Activated naive CD4-positive, alpha-beta T cell treated with Interleukin-2 at 50 U/mL for 16 hours (primary cell): ENCODE results near the gene HMX1.

Experiments used
- DNase-seq: peaks from one replicate; pipeline ENCODE4 v3.0.0-alpha.2; 2020

Gene HMX1

DNA sequence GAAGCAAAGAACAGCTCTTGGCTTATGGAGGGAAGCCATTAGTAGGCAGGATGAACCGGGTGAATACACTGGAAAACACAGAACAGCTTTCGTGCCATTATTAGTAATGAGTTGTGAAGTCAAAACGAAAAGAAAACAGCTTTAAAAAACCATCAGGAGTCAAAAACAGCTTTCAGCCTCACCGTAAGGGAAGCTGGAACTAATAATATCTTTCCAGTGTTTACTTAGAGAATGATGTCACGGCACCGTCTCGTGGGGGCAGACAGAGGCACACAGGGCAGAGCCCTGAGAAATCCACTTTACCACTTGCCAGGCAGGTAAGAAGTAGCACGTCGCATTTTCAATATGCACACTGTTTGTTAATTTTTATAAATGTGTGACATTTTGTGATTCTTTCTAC lies 37.9 kb upstream of the HMX1 start:
- DNase-seq: no peak

DNA sequence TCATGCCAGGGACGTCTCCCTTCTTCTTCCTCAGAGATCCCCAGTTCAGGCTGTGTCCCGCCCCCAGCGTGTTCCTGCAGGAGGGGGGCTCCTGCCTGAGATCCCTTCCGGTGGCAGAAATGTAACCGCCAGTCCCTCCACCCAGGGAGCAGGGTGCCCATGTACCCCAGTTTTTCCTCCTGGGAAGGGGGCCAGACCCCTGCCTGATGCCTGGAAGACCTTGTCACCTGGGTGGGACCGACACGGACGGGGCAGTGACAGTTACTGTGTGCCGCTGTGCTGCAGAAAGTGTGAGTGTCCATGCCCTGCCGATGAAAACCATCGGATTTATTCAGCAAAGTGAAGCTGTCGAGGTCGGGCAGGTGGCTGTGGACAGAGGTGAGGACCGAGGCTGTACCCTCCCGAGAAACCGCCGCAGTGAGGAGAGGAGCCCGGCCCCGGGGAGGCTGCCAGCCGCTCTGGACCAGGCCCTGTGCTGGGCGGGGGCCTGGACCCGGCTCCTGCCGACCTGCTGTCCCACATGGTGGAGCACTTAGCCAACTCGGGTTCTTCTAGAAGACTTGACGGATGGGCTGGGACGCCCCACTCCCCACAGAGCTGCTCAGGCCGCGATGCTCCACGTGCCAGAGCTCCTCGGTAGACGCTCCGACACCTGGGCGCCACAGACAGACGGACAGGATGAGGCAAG lies 36.7 kb upstream of the HMX1 start:
- DNase-seq: no peak

DNA sequence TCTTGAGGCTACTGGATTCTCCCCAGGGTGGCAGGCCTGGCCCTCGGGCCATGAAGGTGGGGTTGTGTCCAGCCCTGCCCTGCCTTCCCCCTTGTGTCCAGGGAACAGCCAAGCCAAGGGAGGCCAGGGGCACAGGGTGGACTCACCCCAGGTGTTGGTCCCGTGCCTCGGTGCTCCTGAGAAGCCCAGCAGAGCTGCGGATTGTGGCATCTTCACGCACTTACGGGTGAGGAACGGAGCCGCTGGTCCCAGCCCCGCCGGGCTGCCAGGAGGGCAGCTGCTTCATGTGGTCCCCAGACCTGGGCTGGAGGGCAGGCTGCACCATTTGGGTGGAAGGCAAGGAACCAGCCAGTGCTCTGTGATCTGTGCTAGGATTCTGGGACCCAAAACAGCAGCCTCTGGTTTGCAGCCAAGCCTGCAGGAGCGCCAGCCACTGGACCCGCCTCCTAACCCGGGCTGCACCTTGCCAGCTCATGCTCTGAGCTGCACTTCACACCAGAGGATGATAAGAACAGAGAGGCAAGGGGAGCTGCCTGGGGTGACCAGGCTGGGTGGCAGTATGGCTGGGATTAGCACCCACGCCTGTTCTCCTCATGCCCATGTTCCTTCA lies 36.1 kb upstream of the HMX1 start:
- DNase-seq: no peak

DNA sequence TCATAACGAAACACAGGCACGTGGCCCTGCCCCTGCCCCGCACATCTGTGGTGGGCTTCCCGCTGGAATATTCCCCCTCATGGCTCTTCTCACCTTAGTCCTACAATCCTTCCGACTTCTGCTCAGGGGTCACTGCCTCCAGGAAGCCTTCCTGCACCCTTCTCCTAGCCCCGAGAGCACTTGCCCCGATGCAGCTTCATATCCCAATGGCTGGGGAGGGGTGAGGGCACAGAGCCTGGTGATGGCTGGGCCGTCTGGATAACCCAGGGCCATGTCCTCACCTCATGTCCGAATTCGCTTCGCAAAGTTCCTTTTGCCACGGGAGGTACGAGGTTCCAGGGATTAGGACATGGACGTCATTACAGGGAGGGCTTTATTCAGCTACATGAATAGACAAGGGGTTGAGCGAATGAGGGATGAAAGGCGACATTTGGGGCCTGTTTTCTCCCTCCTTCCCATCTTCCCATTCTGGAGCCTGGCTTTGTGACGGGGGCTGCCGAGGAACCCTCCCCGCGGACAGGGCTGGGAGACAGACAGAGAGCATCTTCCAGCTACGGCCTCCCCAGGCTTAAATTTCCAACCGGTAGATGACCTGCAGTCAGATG lies 35.5 kb upstream of the HMX1 start:
- no peak for DNase-seq

DNA sequence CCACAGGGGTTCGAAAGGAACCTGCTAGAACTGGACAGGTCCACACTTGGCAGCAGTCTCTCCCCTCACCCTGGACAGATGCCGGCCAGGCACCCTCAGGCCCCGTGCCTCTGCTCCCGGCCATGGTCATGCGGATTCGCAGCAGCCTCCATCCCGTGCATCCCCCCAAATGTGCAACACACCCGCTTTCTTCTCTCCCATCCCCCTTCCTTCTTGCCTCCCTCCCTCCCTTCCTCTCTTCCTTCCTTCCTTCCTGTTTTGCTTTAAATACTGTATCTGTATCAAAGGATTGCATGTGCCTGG lies 35.0 kb upstream of the HMX1 start:
- no peak for DNase-seq

DNA sequence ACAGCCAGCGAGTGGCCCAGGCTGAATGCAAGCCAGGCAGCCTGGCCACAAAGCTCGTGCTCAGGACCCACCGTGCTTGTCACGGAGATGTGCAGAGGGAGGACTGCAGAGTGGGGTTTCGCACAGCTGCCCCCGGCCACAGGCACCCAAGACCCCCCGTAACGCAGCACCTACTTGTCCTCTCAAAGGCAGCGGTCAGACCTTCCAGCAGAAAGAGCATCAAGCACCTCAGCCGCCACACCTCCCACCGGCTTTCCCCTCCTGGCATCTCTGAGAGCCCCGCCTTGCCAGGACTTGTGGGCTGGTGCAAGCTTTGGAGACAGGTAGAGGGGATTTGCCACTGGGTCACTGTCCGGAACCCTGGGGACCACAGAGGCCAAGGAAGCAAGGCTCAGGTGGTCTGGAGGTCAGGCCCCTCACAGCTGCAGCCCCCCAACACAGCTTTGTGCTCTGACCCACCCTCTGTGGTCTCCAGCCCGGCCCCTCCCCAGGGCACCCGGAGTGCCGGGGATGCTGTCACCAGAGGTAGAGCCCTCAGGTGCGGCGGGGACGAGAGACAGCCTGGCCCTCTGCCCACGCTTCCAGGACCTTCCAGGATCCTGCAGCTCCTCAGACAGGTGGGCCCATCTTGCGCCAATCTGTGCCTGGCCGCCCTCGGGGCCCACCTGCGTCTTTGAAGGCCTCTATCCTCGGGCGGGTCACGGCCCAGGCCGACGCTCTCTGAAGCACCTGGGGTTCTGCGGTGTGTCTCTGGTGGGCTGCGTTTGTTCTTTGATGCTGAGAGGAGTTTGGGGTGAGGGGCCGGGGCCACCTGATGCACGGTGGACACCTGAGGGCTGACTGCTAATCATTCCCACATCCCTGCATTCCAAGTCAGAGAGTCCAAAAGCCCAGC lies 34.4 kb upstream of the HMX1 start:
- DNase-seq: no peak

DNA sequence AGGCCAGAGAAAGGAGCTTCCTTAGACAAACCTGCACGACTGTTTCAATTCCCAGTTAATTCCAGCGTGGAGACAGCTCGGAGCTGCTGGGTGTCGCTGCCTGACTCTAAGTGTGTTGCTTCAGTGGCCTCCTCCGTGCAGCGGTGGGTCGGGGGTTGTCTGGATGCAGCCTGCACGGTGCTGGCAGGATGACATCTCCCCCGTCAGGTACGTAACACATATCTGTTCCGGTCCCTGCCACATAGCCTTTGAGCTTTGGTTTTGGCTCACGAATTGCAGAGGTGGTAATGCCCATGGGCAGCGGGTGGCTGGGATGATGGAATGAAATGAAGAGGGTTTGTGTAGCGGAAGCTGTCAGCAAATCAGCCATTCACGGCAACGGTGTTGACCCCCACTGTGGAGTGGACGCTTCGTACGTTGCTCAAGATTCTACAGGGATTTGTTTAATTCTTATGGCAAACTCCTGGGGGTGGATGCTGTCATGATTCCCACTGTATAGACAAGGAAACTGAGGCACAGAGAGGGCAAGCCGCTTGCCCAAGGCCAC lies 33.7 kb upstream of the HMX1 start:
- no peak for DNase-seq

DNA sequence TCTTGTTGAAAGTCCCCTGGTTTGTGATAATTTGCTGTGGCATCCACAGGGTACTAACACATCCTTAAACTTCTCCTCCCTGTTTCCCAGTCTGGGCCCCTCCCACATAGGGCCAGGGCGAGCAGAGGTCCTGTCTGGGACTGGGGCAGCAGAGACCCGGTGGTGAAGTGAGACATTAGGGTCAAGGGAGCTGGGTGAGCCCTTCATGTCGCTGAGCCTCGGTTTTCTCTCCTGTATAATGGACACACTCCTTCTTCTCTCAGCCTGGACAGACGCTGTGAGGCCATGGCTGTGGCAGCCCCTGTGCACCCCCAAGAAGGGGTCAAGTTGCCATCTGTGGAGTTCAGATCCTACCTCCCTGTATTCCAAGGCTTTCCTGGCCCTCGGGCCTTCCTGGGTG lies 33.0 kb upstream of the HMX1 start:
- DNase-seq: no peak

DNA sequence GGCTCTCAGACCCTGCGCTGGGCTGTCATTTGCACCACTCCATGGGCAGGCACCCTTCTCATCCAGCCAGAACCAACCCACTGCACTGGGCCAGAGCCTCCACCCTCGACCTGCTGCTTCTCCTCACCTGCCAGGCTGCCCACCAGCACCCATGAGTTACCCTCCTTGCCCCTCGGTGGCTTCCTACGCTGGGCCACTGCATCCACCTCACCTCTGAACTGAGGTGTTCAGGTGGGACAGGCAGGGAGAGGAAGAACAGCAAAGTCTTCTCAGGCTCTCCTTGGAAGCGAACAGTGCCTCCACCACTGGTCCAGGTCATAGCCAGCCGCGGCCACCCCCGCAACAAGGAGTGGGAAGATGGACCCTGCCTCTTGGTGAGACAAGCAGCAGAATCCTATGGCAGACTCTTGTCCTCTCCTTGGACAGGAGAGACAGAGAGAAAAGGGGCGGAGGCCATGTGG lies 32.4 kb upstream of the HMX1 start:
- DNase-seq: no peak

DNA sequence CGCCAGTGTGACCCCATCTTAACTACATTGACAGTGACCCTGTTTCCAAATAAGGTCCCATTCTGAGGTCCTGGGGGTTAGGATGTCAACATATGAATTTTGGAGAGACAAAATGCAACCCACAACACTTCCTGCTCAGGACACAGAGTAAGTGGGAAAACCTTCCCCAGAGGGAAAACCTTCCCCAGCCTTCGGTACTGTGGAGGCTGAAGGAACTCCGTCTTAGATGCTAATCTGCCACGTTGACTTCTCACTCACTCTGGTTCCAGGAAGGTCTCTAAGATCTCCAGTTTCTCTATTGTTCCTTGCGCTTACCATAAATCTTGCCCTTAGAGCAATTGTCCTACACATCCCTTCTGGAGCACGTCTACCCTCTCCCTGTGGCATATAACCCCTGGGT lies 29.7 kb upstream of the HMX1 start:
- no peak for DNase-seq

DNA sequence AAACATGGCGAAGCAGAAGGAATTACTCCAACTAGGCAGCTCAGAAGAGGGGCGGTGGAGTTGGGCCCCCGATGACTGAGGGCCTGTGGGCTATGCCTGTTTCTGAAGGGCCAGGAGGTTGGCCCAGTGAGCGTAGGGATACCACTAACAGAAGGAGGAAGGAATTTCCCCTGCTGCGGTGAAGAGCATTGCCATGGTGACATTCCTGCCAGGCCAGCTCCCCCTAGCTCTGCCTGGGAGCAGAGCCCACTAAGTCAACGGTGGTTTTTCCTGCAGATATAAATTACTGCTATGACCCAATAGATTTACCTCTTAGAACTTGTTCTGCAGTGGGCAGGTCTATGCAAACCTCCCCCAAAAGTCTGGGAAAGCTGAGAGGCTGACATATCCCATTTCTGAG lies 28.9 kb upstream of the HMX1 start:
- DNase-seq: no peak

DNA sequence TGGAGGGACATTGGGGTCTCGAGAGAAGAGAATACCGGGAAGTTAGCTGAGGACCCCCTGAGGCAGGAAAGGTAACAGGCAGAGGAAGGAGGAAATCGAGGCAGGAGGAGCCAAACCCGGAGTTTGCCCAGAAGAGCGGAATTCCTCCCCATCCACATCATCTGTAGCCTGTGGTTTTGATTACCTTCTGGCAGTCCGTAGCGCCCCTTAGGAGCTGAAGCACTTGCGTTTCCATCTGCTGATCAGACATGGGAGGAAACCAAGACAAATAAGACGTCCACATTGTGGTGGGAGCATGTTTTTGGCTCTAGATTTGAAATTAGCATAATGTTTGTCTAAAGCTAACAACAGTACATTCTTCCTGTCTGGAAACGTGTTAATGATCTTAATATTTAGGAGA lies 26.8 kb upstream of the HMX1 start:
- no peak for DNase-seq

DNA sequence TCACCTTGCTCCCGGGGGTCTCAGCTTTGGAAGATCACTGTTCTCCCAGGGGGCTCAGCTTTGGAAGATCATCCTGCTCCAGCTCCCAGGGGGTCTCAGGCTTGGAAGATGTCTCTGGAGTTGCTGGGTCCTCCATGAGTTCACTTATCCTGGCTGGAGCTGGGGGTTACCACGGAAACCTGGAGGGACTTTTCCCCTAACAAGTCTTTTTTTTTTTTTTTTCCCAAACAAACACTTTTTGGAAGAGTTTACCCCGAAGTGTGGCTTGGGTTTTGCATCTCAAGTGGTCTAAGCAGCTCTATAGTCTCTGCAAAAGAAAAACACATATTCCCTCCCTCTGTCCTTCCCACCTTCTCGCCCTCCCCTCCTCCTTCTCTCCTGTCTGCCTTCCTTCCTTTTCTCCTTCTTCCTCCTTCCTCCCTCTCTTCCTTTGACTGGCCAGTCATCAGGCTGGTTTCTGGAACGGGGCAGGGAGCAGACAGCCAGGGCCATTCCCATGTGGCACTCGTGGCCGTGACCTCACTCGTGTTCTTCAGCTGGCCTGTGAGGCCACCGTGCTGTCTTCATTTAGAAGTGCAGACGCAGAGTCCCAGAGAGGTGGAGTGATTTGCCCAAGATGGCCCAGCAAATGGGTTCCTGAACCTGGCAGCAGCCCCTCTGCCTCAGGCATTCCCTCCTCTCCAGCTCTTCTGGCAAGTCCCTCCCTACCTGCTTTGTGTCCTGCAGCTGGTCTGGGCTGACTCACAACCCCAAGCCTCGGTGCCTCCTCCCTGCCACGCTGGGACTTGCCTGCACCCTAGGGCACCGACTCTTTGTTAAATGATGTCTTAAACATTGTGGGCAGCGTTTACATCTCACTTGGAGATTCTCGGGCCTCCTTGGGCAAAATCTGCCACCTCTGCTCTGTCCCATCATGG lies 25.9 kb upstream of the HMX1 start:
- no peak for DNase-seq

DNA sequence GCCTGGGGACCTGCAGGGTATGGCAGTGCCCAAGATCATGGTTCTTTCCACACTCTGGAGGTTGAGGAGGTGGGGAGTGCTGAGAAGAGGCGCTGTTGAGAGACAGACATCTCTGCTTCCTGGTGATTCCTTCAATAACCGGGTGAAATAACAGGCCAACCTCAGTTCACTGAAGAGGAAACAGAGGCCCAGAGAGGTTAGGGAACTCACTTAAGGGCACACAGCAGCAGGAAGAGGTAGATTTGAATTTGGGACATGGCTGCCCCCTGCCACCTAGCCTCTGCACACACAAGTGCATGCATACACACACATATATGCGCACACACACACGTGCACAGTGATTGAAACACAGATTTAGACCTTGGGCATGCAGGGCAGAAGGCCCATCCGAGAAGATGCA lies 24.9 kb upstream of the HMX1 start:
- no peak for DNase-seq

DNA sequence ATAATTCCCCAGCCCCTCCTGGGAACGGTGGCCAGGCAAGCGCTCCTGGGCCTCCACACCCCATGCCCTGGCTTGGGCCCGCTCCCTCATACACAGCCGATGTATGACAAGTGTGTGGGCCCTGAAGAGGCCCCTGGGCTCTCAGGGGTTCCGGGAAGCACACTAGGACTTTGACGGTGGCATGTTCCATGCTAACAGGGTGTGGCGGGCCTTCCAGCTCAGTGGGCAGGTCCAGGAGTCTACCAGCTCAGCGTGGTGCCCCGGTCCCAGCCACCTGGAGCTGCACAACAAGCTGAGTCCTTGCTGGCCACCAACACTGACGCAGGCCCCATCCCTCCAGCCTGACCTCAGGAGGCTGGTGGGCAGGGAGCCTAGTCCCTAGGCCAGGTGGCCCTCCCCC lies 24.4 kb upstream of the HMX1 start:
- DNase-seq: no peak

DNA sequence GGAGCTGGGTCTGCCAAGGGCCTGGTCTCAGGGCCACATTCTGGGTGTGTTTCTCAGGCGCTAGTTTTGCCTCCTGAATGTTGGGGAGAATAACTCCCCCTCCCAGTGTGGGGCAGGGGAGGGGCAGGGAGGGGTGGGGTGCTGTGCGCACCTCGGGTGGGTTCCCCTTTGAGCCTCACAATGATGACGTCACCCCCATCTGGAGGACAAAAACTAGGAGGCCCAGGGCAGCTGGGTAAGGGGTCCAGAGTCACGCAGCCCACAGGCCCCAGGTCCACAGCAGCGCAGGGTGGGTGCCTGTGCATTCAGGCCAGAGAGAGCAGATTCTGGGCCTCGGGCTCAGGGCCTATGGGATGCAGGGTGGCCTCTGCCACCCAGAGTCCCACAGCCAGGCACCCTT lies 23.7 kb upstream of the HMX1 start:
- DNase-seq: no peak

DNA sequence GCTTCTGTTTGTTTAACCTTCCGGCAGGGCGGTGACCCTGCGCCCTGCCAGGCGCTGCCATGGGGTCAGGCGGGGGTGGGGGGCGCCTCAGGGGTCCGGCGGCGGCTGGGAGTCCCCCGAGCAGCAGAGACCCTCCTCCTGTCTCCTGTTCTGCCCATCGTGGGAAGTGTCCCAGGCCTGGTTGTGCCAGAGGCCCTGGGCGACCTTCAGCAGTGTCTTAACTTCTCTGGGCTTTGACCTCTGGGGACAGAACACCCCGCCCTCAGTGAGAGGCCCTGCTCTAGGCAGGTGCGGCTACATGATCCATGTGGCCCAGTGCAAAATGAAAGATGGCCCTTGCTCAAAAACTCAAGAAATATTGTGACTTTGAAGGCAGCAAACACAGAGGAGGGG lies 22.8 kb upstream of the HMX1 start:
- DNase-seq: no peak

DNA sequence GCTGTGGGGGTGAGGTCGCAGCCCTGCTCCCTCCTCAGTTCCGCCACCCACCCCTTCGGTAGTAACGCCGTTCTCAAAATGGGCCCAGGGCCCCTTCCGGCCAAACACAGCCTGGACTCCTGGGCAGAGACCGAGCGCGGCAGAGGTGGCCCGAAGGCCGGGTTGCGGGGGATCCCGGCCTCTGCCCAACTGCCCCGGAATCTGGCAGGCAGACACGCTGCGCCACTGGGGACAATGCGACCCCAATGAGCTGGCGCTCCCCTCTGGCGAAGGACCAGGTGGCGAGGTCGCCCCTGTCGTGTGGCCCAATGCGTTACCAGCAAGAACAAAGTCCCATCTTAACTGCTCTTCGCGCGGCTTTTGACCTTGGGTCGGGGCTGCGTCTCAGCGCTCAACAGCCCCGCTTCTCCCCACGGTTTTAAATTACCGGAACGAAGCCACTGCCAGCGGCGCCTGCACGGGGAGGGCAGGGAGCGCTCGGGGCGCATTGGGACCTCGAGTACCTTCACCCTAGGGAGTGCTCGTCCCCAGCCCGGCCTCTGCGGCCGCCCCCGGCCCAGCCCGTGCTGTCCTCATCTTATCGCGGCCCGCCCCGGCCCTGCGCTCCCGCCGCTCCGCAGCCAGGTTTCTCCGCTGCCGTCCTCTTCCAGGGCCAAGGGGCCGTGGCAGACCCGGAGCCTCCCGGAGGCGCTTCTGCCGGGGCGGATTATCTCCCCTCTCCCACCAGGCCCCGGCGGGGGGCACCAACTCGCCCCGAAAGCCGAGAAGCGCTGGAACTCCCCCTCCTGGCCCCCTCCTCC lies 22.2 kb upstream of the HMX1 start:
- DNase-seq: no peak

DNA sequence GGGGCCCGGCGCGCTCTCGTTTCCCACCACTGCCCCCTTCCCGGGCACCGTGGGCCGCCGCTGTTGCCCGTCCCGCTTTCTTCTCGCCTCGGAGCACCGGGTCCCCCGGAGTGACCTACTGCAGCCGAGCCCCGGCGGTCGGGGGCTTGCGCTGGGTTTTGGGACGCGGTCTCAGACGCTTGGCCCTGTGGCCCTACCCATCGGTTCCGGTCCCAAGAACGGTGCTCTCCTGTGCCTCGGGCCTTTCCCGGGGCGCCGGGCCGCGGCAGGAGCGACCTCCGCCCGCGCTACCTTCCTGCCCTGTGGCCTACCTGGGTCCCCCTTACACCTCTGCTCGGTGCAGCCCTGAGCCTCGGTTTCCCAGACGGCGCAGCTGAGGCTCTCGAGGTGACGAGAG lies 21.6 kb upstream of the HMX1 start:
- no peak for DNase-seq

DNA sequence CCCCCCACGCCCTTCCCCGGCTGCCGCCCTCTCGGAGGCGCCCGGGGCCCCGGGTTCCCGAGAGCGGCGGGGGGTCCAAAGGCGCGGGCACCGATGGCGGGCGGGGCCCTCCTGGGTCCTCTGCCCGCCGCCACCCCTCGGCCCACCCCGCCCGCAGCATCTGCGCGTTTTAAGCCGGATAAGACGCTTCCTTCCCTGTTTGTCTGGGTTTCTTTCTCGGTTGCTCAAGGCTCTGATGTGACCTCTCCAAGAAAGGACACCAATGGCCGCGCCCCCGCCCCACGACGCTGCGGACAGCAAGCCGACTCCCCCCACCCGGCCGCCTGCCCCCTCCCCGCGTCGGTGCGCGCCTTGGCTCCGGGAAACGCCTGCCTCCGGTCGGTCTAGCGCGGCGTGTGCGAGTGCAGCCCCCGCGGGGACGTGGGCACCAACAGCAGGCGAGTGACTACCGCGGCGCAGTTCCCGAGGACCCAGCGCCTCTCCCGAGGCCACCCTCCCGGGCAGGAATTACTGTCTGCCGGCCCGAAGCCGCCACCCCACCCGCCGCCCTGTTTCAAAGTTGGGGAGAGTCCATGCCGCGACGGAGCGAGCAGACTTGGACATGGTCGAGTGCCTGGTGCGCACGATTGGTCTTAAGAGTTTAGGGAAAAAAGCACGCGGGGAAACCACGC lies 21.1 kb upstream of the HMX1 start:
- DNase-seq: no peak
